K562 (cell line): Measurements from ENCODE around the gene IQCE. TPM values are rescaled to one million over a fixed set of nuclear protein-coding genes. Genes with fewer than 3 reads are reported as not detected.
A peak's percentile ranks its signal among the peaks of the same experiment; 100 is the strongest.

ENCODE experiments used
- ATAC-seq: fragments of 200-7000 bp; cut with Tn5 transposase; 3 replicates; pipeline ENCODE4 v1.9.1; 2020; ENCODE audit warnings: moderate library complexity
- BruUV-seq: library from RNA; stranded (reverse); fragments of 400-500 nt; replicated peaks from 2 replicates; lab custom pipeline; 2021; lab: Mats Ljungman, UMichigan
- CTCF ChIA-PET: fragments of 300-600 bp; formaldehyde crosslinking; extraction: SDS; loops from one replicate; lab custom pipeline; 2021; ENCODE audit warnings: low intra/inter-chr PET ratio; lab: Yijun Ruan, JAX
- POLR2A ChIA-PET: fragments of 300-600, 350-650 bp; sonication (Branson Sonifier 250); formaldehyde crosslinking; extraction: SDS; loops from one replicate; lab custom pipeline; 2021; ENCODE audit warnings: antibody characterized with exemption, inconsistent platforms; lab: Yijun Ruan, JAX
- DNase-seq, 4 experiments: peaks; one replicate each; pipeline versions ENCODE4 v3.0.0 to v3.0.0-alpha.2; 2011 to 2018; ENCODE audit warnings: low spot score in 3 of 4, mixed read lengths in 3 of 4; ENCODE audit errors: extremely low read depth in 1 of 4
- FAIRE-seq: peaks from 2 replicates; lab custom pipeline; 2011; peaks lifted over from hg19 to GRCh38; lab: Jason Lieb, UNC
- H2AFZ ChIP-seq: 2 replicates; pipeline ENCODE4 v1.6.0; 2011; ENCODE audit warnings: low read depth, low read length, control low read depth, inconsistent platforms
- H3K27ac ChIP-seq: fragments of 200-600 bp; 3 replicates; pipeline ENCODE4 v1.8.0; 2011; ENCODE audit warnings: low read depth, mild to moderate bottlenecking, control low read depth, inconsistent platforms, low read length, moderate library complexity, mixed read lengths; ENCODE audit errors: extremely low read depth
- H3K27me3 ChIP-seq, 2 experiments: fragments of 300-600 bp in 1 of 2; 2 replicates in 1 of 2; 3 replicates in 1 of 2; pipeline versions ENCODE4 v1.6.0 to v1.8.0; 2011; ENCODE audit warnings: inconsistent platforms in 2 of 2, low read length in 2 of 2, mild to moderate bottlenecking in 1 of 2, mixed read lengths in 1 of 2, moderate library complexity in 1 of 2; ENCODE audit not compliant: control insufficient read depth in 2 of 2, insufficient read depth in 2 of 2
- H3K36me3 ChIP-seq: fragments of 300-600 bp; 3 replicates; pipeline ENCODE4 v1.8.0; 2011; ENCODE audit warnings: mild to moderate bottlenecking, low read length, inconsistent platforms; ENCODE audit not compliant: control insufficient read depth, insufficient read depth
- H3K4me1 ChIP-seq, 2 experiments: fragments of 200-600 bp in 1 of 2; replicated peaks in 1 of 2; 2 replicates in 1 of 2; 3 replicates in 1 of 2; pipeline versions ENCODE4 v1.5.1 to v1.8.0; 2011; ENCODE audit warnings: inconsistent platforms in 2 of 2, low read length in 2 of 2, mild to moderate bottlenecking in 1 of 2, mixed read lengths in 1 of 2, moderate library complexity in 1 of 2; ENCODE audit not compliant: control insufficient read depth in 2 of 2, insufficient read depth in 2 of 2
- H3K4me2 ChIP-seq: 2 replicates; pipeline ENCODE4 v1.6.1; 2011; ENCODE audit warnings: low read length, control low read depth, inconsistent platforms, mixed read lengths; ENCODE audit not compliant: insufficient read depth
- H3K4me3 ChIP-seq: fragments of 200-600 bp; sonication (generic), shearing (Covaris generic); 2 replicates; pipeline ENCODE4 v1.5.1; 2016; ENCODE audit warnings: control low read depth, inconsistent platforms
- H3K79me2 ChIP-seq: fragments of 200-600 bp; 3 replicates; pipeline ENCODE4 v1.8.0; 2011; ENCODE audit warnings: low read length, inconsistent platforms; ENCODE audit not compliant: control insufficient read depth, insufficient read depth
- H3K9ac ChIP-seq, 2 experiments: 2 replicates each; pipeline versions ENCODE4 v1.6.0 to v1.6.1; 2011; ENCODE audit warnings: low read depth in 2 of 2, low read length in 2 of 2, control low read depth in 1 of 2, inconsistent platforms in 1 of 2, mild to moderate bottlenecking in 1 of 2, mixed read lengths in 1 of 2; ENCODE audit not compliant: insufficient read depth in 1 of 2
- H3K9me1 ChIP-seq: one replicate; pipeline ENCODE4 v1.6.0; 2011; ENCODE audit warnings: inconsistent platforms, mild to moderate bottlenecking, low read length, moderate library complexity; ENCODE audit not compliant: control insufficient read depth, insufficient read depth
- H3K9me3 ChIP-seq: replicated peaks from 2 replicates; pipeline ENCODE4 v1.5.1; 2011; ENCODE audit warnings: low read depth, low read length, inconsistent platforms; ENCODE audit not compliant: control insufficient read depth, insufficient read depth
- H4K20me1 ChIP-seq: replicated peaks from 2 replicates; pipeline ENCODE4 v1.6.1; 2011; ENCODE audit warnings: low read length, inconsistent platforms, mixed read lengths; ENCODE audit not compliant: control insufficient read depth, insufficient read depth
- FOXA3 ChIP-seq, 2 experiments: fragments of 450-650 bp in 1 of 2; sonication (generic) in 1 of 2; formaldehyde crosslinking; IDR thresholded peaks in 1 of 2; conservative IDR thresholded peaks in 1 of 2; 2 replicates each; pipeline versions ENCODE4 v1.4.0 to v1.8.0; 2020 to 2022; ENCODE audit warnings: mild to moderate bottlenecking in 2 of 2, missing genetic modification reagents in 1 of 2
- KDM1A ChIP-seq, 2 experiments: fragments of 450-650 bp; IDR thresholded peaks; 2 replicates each; pipeline ENCODE4 v1.6.1; 2016; ENCODE audit warnings: mild to moderate bottlenecking in 2 of 2
- RBM17 ChIP-seq: fragments of 200-400 bp; formaldehyde crosslinking; IDR thresholded peaks from 2 replicates; pipeline ENCODE4 v1.6.1; 2017; ENCODE audit warnings: low read depth, mild to moderate bottlenecking, low read length, borderline replicate concordance
- SREBF2 ChIP-seq: sonication (generic); formaldehyde crosslinking; IDR thresholded peaks from 2 replicates; pipeline ENCODE4 v1.4.0; 2020; ENCODE audit warnings: mild to moderate bottlenecking, missing genetic modification reagents
- TEAD4 ChIP-seq, 2 experiments: sonication (generic) in 1 of 2; formaldehyde crosslinking in 1 of 2; IDR thresholded peaks; 2 replicates each; pipeline versions ENCODE4 v1.6.1 to v1.8.0; 2012 to 2022; ENCODE audit warnings: borderline replicate concordance in 1 of 2, inconsistent platforms in 1 of 2, low read length in 1 of 2, mild to moderate bottlenecking in 1 of 2, missing genetic modification reagents in 1 of 2
- USF1 ChIP-seq: sonication (generic); formaldehyde crosslinking; IDR thresholded peaks from 2 replicates; pipeline ENCODE4 v1.9.0; 2022; ENCODE audit warnings: mild to moderate bottlenecking, missing genetic modification reagents
- WGBS: fragments of 100-300 bp; shearing (Covaris generic); methylation state at CpG from one replicate; pipeline ENCODE4 v1.1.6; 2016; ENCODE audit warnings: low coverage, mixed read lengths; ENCODE audit not compliant: insufficient coverage; ENCODE audit errors: missing lambda C conversion rate; 5-methylcytosine and 5-hydroxymethylcytosine counted together
- in situ Hi-C: fragments of 300-500 bp; cut with MboI; formaldehyde crosslinking; loops from 4 replicates; pipeline ENCODE4 v1.15.0; 2018; ENCODE audit warnings: inconsistent platforms, mixed read lengths
- intact Hi-C: fragments of 100-400 bp; cut with micrococcal nuclease; formaldehyde crosslinking; loops from 2 replicates; pipeline ENCODE4 v1.14.2; 2022
- polyA plus RNA-seq, 8 experiments: library from polyadenylated mRNA; depleted of rRNA in 4 of 8; stranded (reverse) in 5 of 8; unstranded in 3 of 8; fragments of >200 nt; fragmentation: Nextera tagmentation in 2 of 8; fragmentation: Illumina TruSeq in 1 of 8; extraction: Ambion mirVana in 2 of 8; extraction: Trizol in 1 of 8; gene quantifications; 2 replicates each; pipeline versions ENCODE4 v1.2.1 to v1.2.3, GENCODE V29; 2011 to 2014; ENCODE audit warnings: inconsistent platforms in 1 of 8, missing spikeins in 1 of 8
- total RNA-seq, 7 experiments: library from RNA; depleted of rRNA in 6 of 7; stranded (reverse); fragments of >200 nt in 6 of 7; fragmentation: Illumina TruSeq in 2 of 7; extraction: Trizol in 2 of 7; gene quantifications; 2 replicates each; pipeline versions ENCODE4 v1.2.1 to v1.2.3, GENCODE V29; 2011 to 2021; ENCODE audit warnings: low replicate concordance in 1 of 7
- TF ChIP-seq, protein P1 (sequence below): fragments of 450-650 bp; IDR thresholded peaks from 2 replicates; pipeline ENCODE4 v1.6.1; 2016; ENCODE audit warnings: missing biosample characterization, missing genetic modification characterization

IQCE gene
- total and polyA plus RNA-seq, 9 of the 15 experiments (the other 6 are each of a cell fraction or from before 2014, with no cell fraction given) = 0.18 to 8.5 (median 4.2) TPM

DNA sequence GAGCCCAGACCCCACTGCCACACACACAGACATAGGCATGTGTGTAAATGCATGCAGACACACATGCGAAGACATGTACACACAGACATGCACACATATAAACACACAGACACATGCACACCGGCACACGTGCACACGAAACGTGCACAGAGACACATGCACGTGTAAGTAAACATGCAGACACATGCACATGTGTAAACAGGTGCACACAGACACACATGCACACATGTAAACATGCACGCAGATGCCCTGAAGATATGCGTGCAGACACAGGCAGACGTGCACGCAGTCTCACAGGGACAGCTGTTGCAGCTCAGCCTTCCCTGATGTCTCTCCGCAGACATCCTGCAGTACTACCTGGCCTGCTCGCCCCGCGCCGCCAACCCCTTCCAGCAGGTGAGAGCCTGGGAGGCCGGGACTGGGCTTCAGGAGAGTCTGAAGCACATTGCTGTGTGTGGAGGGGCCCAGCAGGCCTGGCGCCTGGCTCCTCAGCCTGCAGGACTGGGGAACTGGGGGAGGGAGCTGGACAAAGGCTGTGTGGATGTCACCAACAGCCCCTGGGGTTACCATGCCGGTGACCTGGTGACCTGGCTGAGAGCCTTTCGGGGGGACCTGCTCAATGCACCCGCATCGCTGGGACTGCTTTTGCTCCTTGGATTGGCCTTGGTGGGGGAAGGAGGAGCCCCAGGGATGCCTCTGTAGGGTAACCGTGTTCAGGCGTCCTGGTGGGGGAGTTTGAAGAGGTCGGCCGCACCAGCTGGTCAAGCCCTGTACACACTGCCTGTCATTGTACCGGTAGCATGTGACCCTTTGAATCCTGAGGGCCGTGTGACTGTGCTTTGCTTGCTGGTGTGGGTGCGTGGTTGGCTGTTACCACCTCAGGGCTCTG, 93.3 kb downstream of the IQCE start:
- FAIRE-seq (no peak), ATAC-seq (no peak), DNase-seq (no peak)
- Histone ChIP-seq H4K20me1 (peaks cover 10% of the 10 kb centered on the region), H3K9me3 (no peaks in the 10 kb centered on the region), H3K9ac (no peak overlapping the region), H3K36me3 (no peaks in the 10 kb centered on the region), H3K27ac (no peak overlapping the region), H3K27me3 (peaks cover 2 to 23% of the 10 kb centered on the region in 2 experiments; a peak in 2 of 5 replicates), H3K4me3 (no peak overlapping the region), H2AFZ (no peak overlapping the region), H3K9me1 (no peaks in the 10 kb centered on the region), H3K79me2 (no peaks in the 10 kb centered on the region), H3K4me1 (peaks cover 5 to 51% of the 10 kb centered on the region in 2 experiments; a peak in 3 of 5 replicates), H3K4me2 (no peak overlapping the region)
- ChIA-PET POLR2A (interaction anchor here (0.6 kb wide), 2 partner anchors 17 to 51 kb away, joined by 3 read pairs; no protein-coding TSS in a partner anchor), CTCF (no interaction called here)
- in situ Hi-C loops (no loop called here), intact Hi-C loops (loop anchor here (10.0 kb wide), 1 partner anchor 87 kb away; no protein-coding TSS in a partner anchor)
- WGBS = 45% methylated on average over 28 of the region's 28 CpGs
- 0 out of 2 replicates have a peak, but pooled peaks have one; percentile 44 for TF ChIP-seq USF1 (CRISPR knock-in tag)
- no peak for TF ChIP-seq TEAD4 (IDR thresholded peaks at IDR 0.05; ENCODE audit: low read length)
- 0 out of 2 replicates have a peak, but pooled peaks have one; percentile 34 for TF ChIP-seq TEAD4 (CRISPR knock-in tag; IDR thresholded peaks at IDR 0.05; ENCODE audit: borderline replicate concordance)
- peak in 1 of 2 experiments; percentile 32; a peak in 1 of 4 replicates for TF ChIP-seq KDM1A (IDR thresholded peaks at IDR 0.05)
- TF ChIP-seq, protein P1, sequence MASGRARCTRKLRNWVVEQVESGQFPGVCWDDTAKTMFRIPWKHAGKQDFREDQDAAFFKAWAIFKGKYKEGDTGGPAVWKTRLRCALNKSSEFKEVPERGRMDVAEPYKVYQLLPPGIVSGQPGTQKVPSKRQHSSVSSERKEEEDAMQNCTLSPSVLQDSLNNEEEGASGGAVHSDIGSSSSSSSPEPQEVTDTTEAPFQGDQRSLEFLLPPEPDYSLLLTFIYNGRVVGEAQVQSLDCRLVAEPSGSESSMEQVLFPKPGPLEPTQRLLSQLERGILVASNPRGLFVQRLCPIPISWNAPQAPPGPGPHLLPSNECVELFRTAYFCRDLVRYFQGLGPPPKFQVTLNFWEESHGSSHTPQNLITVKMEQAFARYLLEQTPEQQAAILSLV (tag) = no peak
- TF ChIP-seq RBM17 = no peak
- no peak for TF ChIP-seq SREBF2 (CRISPR knock-in tag)
- TF ChIP-seq FOXA3 (CRISPR knock-in tag; conservative IDR thresholded peaks at IDR 0.05 in 1 of 2, IDR thresholded peaks at IDR 0.05 in 1 of 2) = 0 out of 4 replicates have a peak, but pooled peaks of 1 of the 2 experiments have one; percentile 32
- BruUV-seq = no TSS peak
